GM10266 (cell line): ENCODE data around the gene PAGR1.
A peak's percentile ranks its signal among the peaks of the same experiment; 100 is the strongest.

Experiments
- DNase-seq: peaks from one replicate; pipeline ENCODE4 v3.0.0; 2012; ENCODE audit errors: extremely low spot score
- TF ChIP-seq, protein P1 (sequence below): IDR thresholded peaks from 2 replicates; pipeline ENCODE4 v1.5.1; 2012; ENCODE audit warnings: mild to moderate bottlenecking, low read depth; ENCODE audit not compliant: control insufficient read depth, insufficient read depth; ENCODE audit errors: missing control alignments

The PAGR1 gene

DNA sequence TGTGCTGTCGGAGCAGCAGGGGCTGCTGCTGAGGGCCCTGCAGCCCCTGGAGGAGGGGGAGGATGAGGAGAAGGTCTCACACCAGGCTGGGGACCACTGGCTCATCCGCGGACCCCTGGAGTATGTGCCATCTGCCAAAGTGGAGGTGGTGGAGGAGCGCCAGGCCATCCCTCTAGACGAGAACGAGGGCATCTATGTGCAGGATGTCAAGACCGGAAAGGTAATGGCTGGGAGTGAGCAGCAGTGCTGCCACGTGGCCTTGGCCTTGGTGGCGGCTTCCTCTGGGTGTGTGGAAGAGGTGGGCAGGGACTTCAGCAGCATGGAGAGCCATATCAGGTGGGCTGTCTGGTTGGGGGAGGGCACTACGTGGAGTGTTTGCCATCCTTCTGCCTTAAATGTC lies 24.3 kb downstream of the PAGR1 start:
- TF ChIP-seq, protein P1, sequence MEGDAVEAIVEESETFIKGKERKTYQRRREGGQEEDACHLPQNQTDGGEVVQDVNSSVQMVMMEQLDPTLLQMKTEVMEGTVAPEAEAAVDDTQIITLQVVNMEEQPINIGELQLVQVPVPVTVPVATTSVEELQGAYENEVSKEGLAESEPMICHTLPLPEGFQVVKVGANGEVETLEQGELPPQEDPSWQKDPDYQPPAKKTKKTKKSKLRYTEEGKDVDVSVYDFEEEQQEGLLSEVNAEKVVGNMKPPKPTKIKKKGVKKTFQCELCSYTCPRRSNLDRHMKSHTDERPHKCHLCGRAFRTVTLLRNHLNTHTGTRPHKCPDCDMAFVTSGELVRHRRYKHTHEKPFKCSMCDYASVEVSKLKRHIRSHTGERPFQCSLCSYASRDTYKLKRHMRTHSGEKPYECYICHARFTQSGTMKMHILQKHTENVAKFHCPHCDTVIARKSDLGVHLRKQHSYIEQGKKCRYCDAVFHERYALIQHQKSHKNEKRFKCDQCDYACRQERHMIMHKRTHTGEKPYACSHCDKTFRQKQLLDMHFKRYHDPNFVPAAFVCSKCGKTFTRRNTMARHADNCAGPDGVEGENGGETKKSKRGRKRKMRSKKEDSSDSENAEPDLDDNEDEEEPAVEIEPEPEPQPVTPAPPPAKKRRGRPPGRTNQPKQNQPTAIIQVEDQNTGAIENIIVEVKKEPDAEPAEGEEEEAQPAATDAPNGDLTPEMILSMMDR: no peak
- no peak for DNase-seq

DNA sequence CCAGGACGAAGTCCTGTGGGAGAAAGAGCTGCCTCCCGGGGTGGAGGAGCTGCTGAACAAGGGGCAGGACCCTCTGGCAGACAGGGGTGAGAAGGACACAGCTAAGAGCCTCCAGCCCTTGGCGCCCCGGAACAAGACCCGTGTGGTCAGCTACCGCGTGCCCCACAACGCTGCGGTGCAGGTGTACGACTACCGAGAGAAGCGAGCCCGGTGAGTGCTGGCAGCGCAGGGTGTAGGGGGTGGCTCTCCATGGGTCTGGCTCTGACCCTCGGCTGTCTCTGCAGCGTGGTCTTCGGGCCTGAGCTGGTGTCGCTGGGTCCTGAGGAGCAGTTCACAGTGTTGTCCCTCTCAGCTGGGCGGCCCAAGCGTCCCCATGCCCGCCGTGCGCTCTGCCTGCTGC lies 25.7 kb downstream of the PAGR1 start:
- no peak for DNase-seq

DNA sequence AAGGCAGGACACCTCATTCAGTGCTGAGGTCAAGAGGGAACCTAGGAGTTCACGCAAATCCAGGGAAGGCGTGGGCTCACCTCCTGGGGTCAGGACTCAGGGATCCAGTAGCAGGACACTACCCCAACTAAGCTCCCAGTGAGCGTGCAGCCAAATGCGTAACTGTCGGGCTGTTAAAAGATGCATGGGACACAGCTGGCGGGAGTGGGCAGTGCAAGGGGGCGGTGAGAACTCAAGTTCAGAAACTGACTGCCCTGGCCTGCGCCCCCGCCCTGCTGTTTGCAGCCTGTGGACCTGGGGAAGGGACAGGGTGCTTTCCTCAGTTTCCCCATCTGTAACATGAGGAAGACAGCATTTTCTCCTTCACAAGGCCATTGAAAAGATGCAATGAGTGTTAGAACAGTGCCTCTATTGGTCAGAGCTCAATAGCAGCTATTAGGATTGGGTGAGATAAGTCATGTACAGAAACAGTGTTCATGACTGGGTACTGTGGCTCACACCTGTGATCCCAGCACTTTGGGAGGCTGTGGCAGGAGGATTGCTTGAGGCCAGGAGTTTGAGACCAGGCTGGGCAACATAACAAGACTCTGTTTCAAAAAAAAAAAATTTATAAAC lies 26.9 kb downstream of the PAGR1 start:
- TF ChIP-seq, protein P1: no peak
- DNase-seq: no peak

More for the DNA sequence above, 25.7 kb downstream of the PAGR1 start:
- TF ChIP-seq, protein P1: no peak

DNA sequence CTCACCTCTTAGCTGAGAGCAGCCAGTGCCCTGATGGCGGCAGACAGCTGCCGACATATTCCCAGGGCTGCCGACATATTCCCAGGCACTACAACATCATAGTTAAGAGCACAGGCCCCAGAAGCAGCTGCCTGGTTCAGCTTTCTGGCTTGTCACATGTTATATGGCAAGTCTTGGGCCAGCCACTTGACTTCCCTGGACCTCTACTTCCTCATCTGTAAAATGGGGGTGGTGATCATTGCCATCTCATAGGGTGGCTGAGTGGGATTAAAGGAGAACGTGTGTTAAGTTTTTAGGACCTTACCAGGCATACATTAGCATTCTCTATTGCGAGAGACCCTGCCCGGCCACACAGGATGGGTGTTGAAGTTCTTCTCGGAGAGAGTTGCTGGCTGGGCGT lies 28.0 kb downstream of the PAGR1 start:
- DNase-seq: no peak
- TF ChIP-seq, protein P1: no peak

DNA sequence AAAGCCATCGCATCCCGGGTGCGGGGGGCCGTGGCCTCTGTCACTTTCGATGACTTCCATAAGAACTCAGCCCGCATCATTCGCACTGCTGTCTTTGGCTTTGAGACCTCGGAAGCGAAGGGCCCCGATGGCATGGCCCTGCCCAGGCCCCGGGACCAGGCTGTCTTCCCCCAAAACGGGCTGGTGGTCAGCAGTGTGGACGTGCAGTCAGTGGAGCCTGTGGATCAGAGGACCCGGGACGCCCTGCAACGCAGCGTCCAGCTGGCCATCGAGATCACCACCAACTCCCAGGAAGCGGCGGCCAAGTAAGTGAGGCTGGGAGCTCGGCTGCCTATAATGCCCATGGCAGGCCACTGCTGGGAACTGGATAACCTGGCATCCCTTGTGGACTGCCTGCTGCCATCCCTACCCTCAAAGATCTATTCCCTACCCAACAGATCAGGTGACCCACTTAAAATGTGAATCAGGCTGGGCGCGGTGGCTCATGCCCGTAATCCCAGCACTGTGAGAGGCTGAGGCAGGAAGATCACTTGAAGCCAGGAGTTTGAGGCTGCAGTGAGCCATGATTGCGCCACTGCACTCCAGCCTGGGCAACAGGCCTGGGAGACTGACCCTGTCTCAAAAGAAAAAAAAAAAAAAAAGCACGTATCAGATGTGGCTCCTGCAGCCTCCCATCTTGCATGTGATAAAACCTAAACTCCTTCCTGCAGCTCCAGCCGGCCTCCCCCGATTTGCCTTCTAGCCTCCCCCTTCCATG lies 28.8 kb downstream of the PAGR1 start:
- no peak for DNase-seq
- TF ChIP-seq, protein P1: no peak

DNA sequence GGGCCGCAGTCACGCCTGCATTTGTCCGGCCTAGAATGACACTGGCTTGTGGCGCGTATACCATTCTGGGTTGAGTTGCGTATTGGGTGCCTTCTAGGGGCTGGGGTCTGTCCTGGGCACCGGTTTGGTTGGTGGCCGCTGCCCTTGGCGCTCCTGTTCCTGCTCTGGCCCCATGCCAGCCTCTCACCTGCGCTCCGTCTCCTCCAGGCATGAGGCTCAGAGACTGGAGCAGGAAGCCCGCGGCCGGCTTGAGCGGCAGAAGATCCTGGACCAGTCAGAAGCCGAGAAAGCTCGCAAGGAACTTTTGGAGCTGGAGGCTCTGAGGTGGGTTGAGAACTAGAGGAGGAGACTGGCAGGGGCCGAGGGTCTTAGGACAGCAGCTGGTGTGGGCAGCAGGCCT lies 29.7 kb downstream of the PAGR1 start:
- TF ChIP-seq, protein P1: no peak
- DNase-seq: no peak

DNA sequence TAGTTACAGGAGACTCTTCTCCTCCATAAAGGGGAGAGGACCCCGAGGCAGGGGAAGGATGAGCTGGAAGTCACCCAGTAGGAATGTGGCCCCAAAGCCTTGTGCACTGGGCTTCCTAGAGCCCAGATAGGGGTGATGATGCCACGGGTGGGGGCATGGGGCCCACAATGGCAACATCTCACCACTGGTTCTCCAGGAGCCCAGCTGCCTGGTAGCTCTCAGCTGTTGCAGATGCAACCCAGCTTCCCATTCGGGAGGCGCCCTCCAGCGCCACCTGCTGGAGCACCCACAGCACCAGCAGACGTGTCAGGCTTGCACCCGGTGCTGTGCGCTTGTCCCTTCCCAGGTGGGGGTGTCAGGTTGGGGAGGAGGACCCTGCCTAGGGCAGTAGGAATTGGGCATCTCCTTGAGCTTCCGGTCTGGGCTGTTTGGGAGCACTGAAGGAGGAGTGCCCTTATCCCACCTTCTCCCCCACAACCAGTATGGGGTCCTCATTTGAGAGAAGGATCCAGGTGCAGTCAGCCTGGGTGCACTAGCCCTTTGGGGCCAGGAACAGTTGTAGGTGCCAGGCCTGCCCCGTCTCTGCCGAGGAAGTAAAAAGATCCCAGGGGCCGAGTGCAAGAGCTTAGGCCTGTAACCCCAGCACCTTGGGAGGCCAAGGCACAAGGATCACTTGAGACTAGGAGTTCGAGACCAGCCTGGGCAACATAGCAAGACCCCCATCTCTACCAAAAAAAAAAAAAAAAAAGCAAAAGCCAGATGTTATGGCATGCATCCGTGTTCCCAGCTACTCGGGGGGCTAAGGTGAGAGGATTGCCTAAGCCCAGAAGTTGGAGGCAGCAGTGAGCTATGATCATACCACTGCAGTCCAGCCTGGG lies 32.7 kb downstream of the PAGR1 start:
- TF ChIP-seq, protein P1: peak; percentile 93
- DNase-seq: peak; percentile 83
